Mammary microvascular endothelial cell (primary cell): ENCODE data around the gene SIL1. TPM values are rescaled to one million over a fixed set of nuclear protein-coding genes. Genes with fewer than 3 reads are reported as not detected.

Experiments
- total RNA-seq: library from RNA; depleted of rRNA; stranded (reverse); fragments of >200 nt; gene quantifications from 2 replicates; pipeline ENCODE4 v1.2.3, GENCODE V29; 2015

SIL1 gene
- 34.6 and 40.0 TPM in 2 replicates for total RNA-seq

DNA sequence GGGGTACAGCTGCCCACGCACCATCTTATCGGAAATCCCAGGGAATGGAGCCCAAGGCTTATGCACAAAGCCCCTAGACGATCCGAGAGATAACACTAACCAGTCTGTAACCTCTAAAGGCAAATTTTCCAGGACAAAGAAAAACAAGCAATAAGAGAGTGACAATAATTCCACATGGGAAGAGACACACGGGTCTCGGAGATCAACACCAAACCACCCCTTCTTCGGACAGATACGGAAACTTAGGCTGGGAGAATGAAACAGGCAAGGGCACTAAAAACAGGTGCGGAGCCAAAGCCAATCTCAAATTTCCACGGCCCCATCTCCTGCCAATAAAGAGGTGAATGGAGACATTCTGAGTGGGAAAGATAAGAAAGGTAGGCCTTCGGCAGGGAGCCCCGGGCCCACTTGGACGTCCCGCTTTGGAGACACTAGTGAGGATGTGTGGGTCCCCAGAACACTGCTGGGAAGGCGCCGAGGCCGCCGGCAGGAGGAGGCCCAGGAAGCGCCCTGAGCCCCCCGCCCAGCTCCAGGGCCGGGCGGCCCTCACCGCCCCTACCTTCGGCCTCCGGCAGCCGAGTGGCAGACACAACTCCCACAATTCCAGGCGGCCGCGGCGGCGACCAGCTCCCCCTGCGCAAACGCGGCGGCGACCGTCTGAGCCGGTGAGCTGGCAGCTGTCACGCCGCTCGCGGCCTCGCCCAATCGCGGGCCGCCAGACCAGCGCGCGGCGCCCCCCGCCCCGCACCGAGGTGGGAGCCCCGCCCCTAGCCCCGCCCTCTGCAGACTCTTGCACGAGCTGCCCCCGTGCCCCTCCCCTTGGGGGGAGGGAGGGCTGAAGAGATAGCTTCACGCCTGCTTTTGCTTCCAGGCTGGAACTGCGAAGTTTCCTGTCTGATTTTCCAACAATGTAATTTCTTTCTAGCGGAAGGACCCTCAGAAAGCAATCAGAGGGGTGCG, at the start of gene SIL1:
Gene SIL1 (minus strand): TSS at position 659 of the 960 bp plus-strand sequence. CDS start 70,525 bp downstream, outside the sequence.

Other genes starting within 250 kb of the SIL1 start
- gene MATR3, start 95.4 kb upstream of the SIL1 start, total RNA-seq = 170 and 174 TPM in 2 replicates
- gene PAIP2, start 143.5 kb upstream of the SIL1 start, total RNA-seq = 38.3 and 51.0 TPM in 2 replicates
- not detected in 2 replicates for gene SLC23A1, start 184.9 kb upstream of the SIL1 start, total RNA-seq
- not detected in 2 replicates for gene MZB1, start 191.5 kb upstream of the SIL1 start, total RNA-seq
- 2.5 and 3.6 TPM in 2 replicates for gene PROB1, start 196.7 kb upstream of the SIL1 start, total RNA-seq
- gene SPATA24, start 205.7 kb upstream of the SIL1 start, total RNA-seq = 4.6 and 7.8 TPM in 2 replicates
- gene DNAJC18, start 241.2 kb upstream of the SIL1 start, total RNA-seq = 3.6 and 3.7 TPM in 2 replicates